Hindlimb muscle (tissue), 1 donor: ENCODE results near the gene MS4A4E. TPM values are rescaled to one million over a fixed set of nuclear protein-coding genes. Genes with fewer than 3 reads are reported as not detected.
"Not testable (repeated sequence)": the region's sequence is repeated elsewhere in the genome, so short reads cannot be mapped to it uniquely, and the experiment has no call there.

Experiments used
- DNase-seq: peaks from one replicate; pipeline ENCODE4 v3.0.0-alpha.2; 2013
- polyA plus RNA-seq: library from polyadenylated mRNA; unstranded; fragments of 120-200 nt; gene quantifications from one replicate; pipeline ENCODE4 v1.2.1, GENCODE V29; 2013; ENCODE audit not compliant: insufficient read length

MS4A4E gene
- polyA plus RNA-seq, 1 donor: 2.0 TPM

DNA sequence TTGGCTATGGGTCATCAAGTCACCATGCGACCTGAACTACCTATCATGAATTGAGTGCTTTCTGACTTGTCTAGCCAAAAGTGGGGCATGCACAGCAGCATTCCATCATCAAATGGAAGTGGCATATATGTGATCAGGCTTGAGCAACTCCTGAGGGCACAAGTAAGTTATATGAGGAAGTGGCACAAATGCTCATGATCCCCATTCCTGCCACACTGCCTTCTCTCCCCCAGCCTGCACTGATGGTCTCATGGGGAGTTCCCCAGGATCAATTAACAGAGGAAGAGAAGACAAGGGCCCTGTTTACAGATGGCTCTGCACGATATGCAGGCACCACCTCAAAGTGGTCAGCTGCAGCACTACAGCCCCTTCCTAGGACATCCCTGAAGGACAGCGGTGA lies 21.8 kb downstream of the MS4A4E start:
- no peak for DNase-seq

DNA sequence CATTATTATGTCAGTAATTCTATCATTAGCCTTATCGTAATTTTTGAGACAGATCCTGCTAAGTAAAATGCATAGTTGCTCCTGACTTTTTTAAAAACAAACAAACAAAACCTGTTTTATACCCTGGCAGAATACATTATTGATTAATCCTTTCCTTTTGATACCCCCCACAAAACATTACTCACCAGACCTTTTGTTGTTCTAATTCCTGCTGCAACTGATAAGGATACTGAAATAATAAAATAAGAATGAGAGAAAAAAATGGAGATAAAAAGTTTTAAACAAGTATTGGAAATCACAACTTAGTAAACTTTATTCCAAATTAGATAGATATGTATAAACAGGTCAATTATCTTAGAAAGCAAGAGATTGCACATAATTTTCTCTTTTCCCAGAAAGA lies 28.6 kb downstream of the MS4A4E start:
- DNase-seq: no peak

DNA sequence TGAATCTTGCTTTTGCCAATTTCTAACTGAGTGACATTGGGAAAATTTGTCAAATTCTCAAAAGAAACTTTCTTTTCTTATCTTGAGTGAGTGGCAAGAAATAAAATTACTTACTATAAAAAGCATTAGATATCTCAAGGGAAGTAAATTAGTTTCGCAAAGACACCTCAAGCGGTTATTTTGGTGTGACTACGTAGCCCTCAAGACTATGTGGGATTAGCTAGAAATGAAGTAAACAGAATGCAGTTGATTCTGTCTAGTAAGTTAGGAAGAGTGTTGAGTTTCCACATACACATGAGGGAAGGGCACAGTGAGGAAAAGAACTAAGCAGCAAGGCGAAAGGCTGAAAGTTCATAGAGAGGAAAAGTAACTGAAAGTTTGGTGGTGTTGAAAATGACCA lies 31.7 kb downstream of the MS4A4E start:
- no peak for DNase-seq

GRCh38 chr11:60209977-60210376 lies 33.0 kb downstream of the MS4A4E start:
- no peak for DNase-seq

- DNase-seq: no peak
These were observed 34.0 kb downstream of the MS4A4E start for GRCh38 chr11:60208951-60209350.

GRCh38 chr11:60208146-60208895 lies 34.6 kb downstream of the MS4A4E start:
- no peak for DNase-seq

DNA sequence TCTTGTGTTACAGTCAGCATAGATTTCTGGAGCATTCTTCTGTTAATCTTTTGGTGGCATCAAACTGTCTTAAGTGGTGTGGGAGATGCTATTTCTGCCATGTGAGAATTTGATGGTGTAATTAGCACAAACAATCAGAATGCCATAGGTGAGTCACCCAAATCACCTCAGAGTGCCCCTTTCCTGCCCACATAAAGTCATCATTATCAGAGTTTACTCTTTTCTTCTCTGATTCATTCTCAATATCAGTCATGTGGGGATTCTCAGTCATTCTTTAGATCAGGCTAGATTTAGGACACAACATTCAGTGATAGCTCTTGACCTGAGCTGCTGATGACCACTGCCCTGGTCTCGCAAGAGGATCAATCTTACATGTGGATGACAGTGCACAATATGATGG lies 36.3 kb downstream of the MS4A4E start:
- no peak for DNase-seq

DNA sequence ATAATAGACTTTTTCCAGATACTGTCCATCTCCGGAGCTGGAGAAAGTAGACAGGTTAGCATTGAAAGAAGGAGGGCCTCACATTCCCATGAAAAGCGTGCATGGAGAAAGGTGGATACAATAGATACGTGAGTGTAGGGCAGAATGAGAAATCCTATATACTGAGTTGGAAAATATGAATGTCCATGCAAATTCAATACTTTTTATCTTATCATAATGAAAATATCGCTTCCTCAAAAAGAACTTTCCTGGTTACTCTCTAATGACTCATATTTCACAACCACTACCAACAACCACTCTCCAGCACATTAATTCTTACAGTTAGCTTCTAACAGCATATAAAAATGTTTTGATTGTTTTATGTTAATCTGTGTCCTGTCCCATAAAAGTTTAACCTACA lies 38.0 kb downstream of the MS4A4E start:
- DNase-seq: no peak

DNA sequence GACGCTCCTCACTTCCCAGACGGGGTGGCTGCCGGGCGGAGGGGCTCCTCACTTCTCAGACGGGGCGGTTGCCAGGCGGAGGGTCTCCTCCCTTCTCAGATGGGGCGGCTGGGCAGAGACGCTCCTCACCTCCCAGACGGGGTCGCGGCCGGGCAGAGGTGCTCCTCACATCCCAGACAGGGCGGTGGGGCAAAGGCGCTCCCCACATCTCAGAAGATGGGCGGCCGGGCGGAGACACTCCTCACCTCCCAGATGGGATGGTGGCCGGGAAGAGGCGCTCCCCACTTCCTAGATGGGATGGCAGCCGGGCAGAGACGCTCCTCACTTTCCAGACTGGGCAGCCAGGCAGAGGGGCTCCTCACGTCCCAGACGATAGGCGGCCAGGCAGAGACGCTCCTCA lies 41.6 kb downstream of the MS4A4E start:
- DNase-seq: not testable (repeated sequence)

DNA sequence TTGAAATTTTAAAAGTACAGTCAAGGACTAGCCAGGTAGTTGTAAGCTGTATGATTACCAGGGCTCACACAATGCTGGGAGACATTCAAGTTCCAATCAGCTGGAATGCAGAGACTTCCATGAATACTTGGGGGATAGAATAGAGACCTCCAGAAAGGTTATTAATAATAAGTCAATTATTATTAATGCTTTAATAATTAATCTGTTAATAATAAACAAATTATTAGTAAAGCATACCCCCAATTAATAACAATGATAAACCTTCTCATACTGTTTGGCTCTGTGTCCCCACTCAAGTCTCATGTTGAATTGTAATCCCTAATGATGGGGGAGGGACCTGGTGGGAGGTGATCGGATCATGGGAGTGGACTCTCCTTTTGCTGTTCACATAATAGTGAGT lies 45.5 kb downstream of the MS4A4E start:
- DNase-seq: no peak

- no peak for DNase-seq
These were observed 47.0 kb downstream of the MS4A4E start for GRCh38 chr11:60195923-60196368.

GRCh38 chr11:60194511-60194910 lies 48.4 kb downstream of the MS4A4E start:
- no peak for DNase-seq

- DNase-seq: no peak
These were observed 49.1 kb downstream of the MS4A4E start for GRCh38 chr11:60193687-60194433.

DNA sequence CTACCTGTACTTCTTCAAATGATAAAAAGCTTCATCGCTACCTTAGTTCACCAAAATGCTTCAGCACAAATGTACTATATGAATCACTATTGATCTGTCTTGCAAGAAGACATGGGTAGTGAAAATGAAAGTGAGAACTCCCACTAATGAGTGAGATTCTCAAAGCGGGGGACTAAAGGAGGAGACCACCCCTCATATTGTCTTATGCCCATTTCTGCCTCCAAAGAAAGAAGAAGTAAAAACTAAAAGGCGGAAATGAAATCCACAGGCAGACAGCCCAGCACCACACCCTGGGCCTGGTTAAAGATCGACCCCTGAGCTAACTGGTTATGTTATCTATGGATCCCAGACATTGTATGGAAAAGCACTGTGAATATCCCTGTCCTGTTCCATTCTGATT lies 50.4 kb downstream of the MS4A4E start:
- not testable (repeated sequence) for DNase-seq

GRCh38 chr11:60188481-60188880 lies 54.5 kb downstream of the MS4A4E start:
- DNase-seq: not testable (repeated sequence)

- not testable (repeated sequence) for DNase-seq
These were observed 56.8 kb downstream of the MS4A4E start for GRCh38 chr11:60186128-60186527.

GRCh38 chr11:60185512-60185827 lies 57.5 kb downstream of the MS4A4E start:
- DNase-seq: not testable (repeated sequence)

GRCh38 chr11:60184824-60185511 lies 58.0 kb downstream of the MS4A4E start:
- DNase-seq: no peak

DNA sequence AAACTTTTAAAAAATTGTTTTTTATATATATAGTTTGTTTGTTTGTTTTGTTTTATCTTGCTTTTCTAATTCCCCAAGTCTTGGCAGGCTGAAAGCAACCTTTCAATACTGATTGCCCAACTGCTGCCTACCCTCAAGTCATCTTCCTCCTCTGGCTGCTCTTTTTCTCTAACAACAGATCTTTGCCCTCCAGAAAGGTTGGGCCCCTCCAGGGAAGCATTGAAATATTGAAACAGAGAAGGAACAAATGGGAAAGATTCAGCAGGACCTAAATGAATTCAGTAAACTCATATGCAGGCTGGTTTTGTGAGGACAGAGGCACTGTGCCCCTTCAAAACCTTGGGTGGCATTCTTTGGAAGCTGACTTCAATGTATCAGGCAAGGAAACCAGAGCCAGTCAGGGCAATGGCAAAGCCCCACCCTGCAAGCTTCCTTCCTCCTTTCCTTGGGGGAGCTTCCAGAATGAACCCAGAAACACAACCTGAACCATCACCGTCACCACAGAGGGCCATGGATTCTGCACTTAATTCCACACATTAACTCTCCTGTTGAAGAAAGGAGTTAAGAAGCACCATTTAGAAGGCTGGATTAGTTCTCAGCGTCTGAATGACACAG lies 59.2 kb downstream of the MS4A4E start:
- no peak for DNase-seq

- no peak for DNase-seq
These were observed 60.2 kb downstream of the MS4A4E start, which contains the start of gene MS4A6A for GRCh38 chr11:60182541-60183330. MS4A6A (minus strand) TSS chr11:60183083; CDS start chr11:60181727, 1,356 bp downstream.

GRCh38 chr11:60175860-60176275 lies 67.1 kb downstream of the MS4A4E start:
- DNase-seq: no peak

DNA sequence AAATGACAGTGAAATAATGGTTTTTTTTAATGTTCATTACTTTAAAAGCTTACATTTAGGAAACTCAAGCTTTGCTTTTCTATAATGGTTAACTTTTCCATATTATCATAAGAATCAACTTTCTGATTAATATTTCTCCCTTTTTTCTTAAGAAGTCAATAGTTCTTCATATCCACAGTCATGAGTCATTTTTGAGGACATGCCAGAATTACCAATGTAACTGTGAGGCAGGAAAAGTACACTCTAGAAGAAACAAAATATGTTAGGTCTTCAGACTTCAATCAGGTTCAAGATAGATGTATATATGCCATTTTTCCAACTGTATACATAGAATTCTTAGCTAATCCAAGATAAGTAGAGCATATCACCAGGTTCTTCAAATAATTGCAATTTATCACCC lies 70.9 kb downstream of the MS4A4E start:
- DNase-seq: no peak
